A673 (cell line): ENCODE results near the gene FADS3. TPM values are rescaled to one million over a fixed set of nuclear protein-coding genes. Genes with fewer than 3 reads are reported as not detected.

ENCODE experiments used
- BruUV-seq: library from RNA; stranded (reverse); fragments of 400-500 nt; replicated peaks from 2 replicates; lab custom pipeline; 2021; lab: Mats Ljungman, UMichigan
- CTCF ChIA-PET: fragments of 300-600 bp; sonication (Branson Sonifier 250); formaldehyde crosslinking; loops from one replicate; lab custom pipeline; 2022; ENCODE audit warnings: antibody characterized with exemption; lab: Charles Lee
- POLR2A ChIA-PET: fragments of 300-600 bp; sonication (Branson Sonifier 250); formaldehyde crosslinking; loops from one replicate; lab custom pipeline; 2022; ENCODE audit warnings: antibody characterized with exemption; ENCODE audit not compliant: low non-redundant PET; lab: Charles Lee
- DNase-seq: peaks from one replicate; pipeline ENCODE4 v3.0.0-alpha.2; 2015; ENCODE audit warnings: low spot score
- H3K27ac ChIP-seq: fragments of 200-600 bp; sonication (generic); 2 replicates; pipeline ENCODE4 v1.5.1; 2016; ENCODE audit warnings: mixed run types, low read depth, mild to moderate bottlenecking, mixed read lengths, antibody characterized with exemption, low read length; ENCODE audit not compliant: poor library complexity, severe bottlenecking
- H3K27me3 ChIP-seq: fragments of 200-600 bp; sonication (generic); replicated peaks from 2 replicates; pipeline ENCODE4 v1.6.1; 2017; ENCODE audit warnings: mixed run types, low read depth, mild to moderate bottlenecking, mixed read lengths, antibody characterized with exemption, low read length; ENCODE audit not compliant: insufficient read depth, poor library complexity
- H3K36me3 ChIP-seq: fragments of 200-600 bp; sonication (generic); 2 replicates; pipeline ENCODE4 v1.6.1; 2016; ENCODE audit warnings: mixed run types, mild to moderate bottlenecking, mixed read lengths, antibody characterized with exemption, low read length; ENCODE audit not compliant: insufficient read depth, poor library complexity, severe bottlenecking
- H3K4me1 ChIP-seq: fragments of 200-600 bp; sonication (generic); 2 replicates; pipeline ENCODE4 v1.6.1; 2017; ENCODE audit warnings: mixed run types, mild to moderate bottlenecking, mixed read lengths, antibody characterized with exemption, low read length; ENCODE audit not compliant: insufficient read depth, poor library complexity, severe bottlenecking
- H3K4me3 ChIP-seq: fragments of 200-600 bp; sonication (generic); 2 replicates; pipeline ENCODE4 v1.5.1; 2016; ENCODE audit warnings: low read depth, mixed run types, mild to moderate bottlenecking, mixed read lengths, low read length; ENCODE audit not compliant: poor library complexity, severe bottlenecking
- H3K9me3 ChIP-seq: fragments of 200-600 bp; sonication (generic); 2 replicates; pipeline ENCODE4 v1.6.1; 2016; ENCODE audit warnings: mixed run types, low read depth, mild to moderate bottlenecking, mixed read lengths, antibody characterized with exemption, low read length; ENCODE audit not compliant: poor library complexity, severe bottlenecking
- EZH2 ChIP-seq: fragments of 200-600 bp; sonication (generic); IDR thresholded peaks from 2 replicates; pipeline ENCODE4 v1.6.1; 2017; ENCODE audit warnings: borderline replicate concordance, low read depth, mild to moderate bottlenecking, mixed read lengths, antibody characterized with exemption, low read length; ENCODE audit not compliant: poor library complexity, severe bottlenecking
- intact Hi-C: fragments of 100-400 bp; cut with micrococcal nuclease; formaldehyde crosslinking; loops from one replicate; pipeline ENCODE4 v1.10.0; 2022; ENCODE audit not compliant: unreplicated experiment
- total RNA-seq: library from RNA; stranded (reverse); gene quantifications from 2 replicates; pipeline ENCODE4 v1.2.3, GENCODE V29; 2021
- TF ChIP-seq, protein P1 (sequence below): fragments of 300-800, 200-600 bp; sonication (generic); conservative IDR thresholded peaks from 2 replicates; pipeline ENCODE4 v1.5.1; 2017; ENCODE audit warnings: low read depth, mild to moderate bottlenecking, antibody characterized with exemption, low read length, moderate library complexity, mixed read lengths

The FADS3 gene
- total RNA-seq, 1 experiment from 2014 or later: 23.3 TPM

- no peak for TF ChIP-seq EZH2
- TF ChIP-seq, protein P1, sequence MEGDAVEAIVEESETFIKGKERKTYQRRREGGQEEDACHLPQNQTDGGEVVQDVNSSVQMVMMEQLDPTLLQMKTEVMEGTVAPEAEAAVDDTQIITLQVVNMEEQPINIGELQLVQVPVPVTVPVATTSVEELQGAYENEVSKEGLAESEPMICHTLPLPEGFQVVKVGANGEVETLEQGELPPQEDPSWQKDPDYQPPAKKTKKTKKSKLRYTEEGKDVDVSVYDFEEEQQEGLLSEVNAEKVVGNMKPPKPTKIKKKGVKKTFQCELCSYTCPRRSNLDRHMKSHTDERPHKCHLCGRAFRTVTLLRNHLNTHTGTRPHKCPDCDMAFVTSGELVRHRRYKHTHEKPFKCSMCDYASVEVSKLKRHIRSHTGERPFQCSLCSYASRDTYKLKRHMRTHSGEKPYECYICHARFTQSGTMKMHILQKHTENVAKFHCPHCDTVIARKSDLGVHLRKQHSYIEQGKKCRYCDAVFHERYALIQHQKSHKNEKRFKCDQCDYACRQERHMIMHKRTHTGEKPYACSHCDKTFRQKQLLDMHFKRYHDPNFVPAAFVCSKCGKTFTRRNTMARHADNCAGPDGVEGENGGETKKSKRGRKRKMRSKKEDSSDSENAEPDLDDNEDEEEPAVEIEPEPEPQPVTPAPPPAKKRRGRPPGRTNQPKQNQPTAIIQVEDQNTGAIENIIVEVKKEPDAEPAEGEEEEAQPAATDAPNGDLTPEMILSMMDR: no peak
- intact Hi-C loops: no loop called here
- H3K4me1 ChIP-seq: peaks cover 5% of the 10 kb centered on the region
- H3K27ac ChIP-seq: peak overlapping the region; percentile 3
- H3K4me3 ChIP-seq: no peak overlapping the region
- H3K27me3 ChIP-seq: no peaks in the 10 kb centered on the region
- CTCF ChIA-PET: interaction anchor here (0.6 to 6.0 kb wide), 4 partner anchors 47 to 208 kb away, joined by 6 to 157 read pairs (median 72); partner anchors contain the start of gene BEST1
- H3K36me3 ChIP-seq: no peaks in the 10 kb centered on the region
- POLR2A ChIA-PET: no interaction called here
- DNase-seq: no peak
- no peaks in the 10 kb centered on the region for H3K9me3 ChIP-seq
- no TSS peak for BruUV-seq
These were observed 8.9 kb upstream of the FADS3 start for GRCh38 chr11:61900251-61900650.

DNA sequence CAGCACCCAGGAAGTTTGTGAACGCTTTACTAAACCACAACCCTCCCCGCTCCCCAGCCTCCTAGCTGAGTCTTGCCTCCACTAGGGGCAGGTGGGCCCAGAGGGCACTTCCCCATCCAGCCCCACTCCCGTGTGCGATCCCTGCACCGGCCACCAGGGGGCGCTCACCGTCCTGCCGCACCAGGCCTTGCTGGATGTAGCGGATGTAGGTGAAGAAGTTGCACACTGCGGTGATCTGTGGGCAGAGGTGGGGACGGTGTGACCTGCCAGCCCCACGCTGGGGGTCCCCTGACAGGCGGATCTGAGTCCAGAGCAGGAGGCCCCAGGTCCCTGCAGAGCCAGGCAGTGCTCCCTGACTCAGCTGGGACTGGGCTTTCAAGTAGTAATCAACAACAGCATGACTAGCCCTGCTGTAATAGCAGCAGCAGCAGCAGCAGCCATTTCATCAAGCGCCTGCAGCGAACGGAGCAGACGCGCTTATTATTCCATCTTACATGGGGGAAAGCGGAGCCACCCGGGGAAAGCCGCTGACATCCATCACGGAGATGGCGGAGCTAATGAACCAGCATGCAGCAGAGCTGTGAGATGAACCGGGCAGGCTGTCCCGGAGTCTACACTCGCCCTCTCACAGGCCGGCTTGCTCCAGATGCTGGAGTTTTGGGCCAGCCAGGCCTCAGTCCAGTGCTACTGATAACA, 7.9 kb upstream of the FADS3 start:
- intact Hi-C loops: loop anchor here (1.0 to 5.0 kb wide), 3 partner anchors 48 to 183 kb away; no protein-coding TSS in a partner anchor
- DNase-seq: peak; percentile 91
- Histone ChIP-seq H3K27ac (peak overlapping the region; percentile 48), H3K4me3 (no peak overlapping the region), H3K36me3 (no peaks in the 10 kb centered on the region), H3K9me3 (no peaks in the 10 kb centered on the region), H3K4me1 (peaks cover 5% of the 10 kb centered on the region), H3K27me3 (no peaks in the 10 kb centered on the region)
- BruUV-seq: no TSS peak
- TF ChIP-seq, protein P1: peak; percentile 100
- TF ChIP-seq EZH2: no peak
- CTCF ChIA-PET: interaction anchor here (0.5 to 6.0 kb wide), 17 partner anchors 9 to 360 kb away, joined by 3 to 157 read pairs (median 5); partner anchors contain the start of gene BEST1
- POLR2A ChIA-PET: interaction anchor here (0.6 kb wide), 1 partner anchor 48 kb away, joined by 3 read pairs; no protein-coding TSS in a partner anchor

DNA sequence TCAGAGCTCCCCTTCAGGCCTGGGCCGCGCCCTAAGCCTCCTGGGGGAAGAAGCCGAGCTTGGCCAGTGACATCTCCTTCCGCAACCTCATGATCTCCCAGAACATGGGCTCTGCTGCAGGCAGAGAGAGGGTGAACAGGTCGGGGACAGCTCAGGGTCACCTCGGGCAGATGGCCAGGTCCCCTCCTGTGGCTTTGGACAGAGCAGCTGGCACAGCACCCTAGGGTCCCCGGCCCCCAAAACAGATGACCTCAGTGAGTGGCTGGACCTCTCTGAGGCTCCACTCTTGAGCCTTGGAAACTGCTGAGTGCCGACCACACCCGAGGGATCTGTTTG, 6.9 kb upstream of the FADS3 start:
- DNase-seq: no peak
- Histone ChIP-seq H3K36me3 (no peaks in the 10 kb centered on the region), H3K4me3 (no peak overlapping the region), H3K27me3 (no peaks in the 10 kb centered on the region), H3K27ac (peak overlapping the region; percentile 48), H3K4me1 (peaks cover 5% of the 10 kb centered on the region), H3K9me3 (no peaks in the 10 kb centered on the region)
- BruUV-seq: no TSS peak
- TF ChIP-seq, protein P1: no peak
- TF ChIP-seq EZH2: no peak
- CTCF ChIA-PET: interaction anchor here (0.5 to 6.0 kb wide), 13 partner anchors 10 to 273 kb away, joined by 3 to 157 read pairs (median 5); partner anchors contain the start of gene BEST1
- intact Hi-C loops: loop anchor here (5.0 kb wide), 1 partner anchor 101 kb away; no protein-coding TSS in a partner anchor
- POLR2A ChIA-PET: interaction anchor here (0.6 kb wide), 1 partner anchor 47 kb away, joined by 8 read pairs; no protein-coding TSS in a partner anchor
